ENCODE data around the gene PREB. TPM values are rescaled to one million over a fixed set of nuclear protein-coding genes. Genes with fewer than 3 reads are reported as not detected.

The PREB gene
- total RNA-seq, 2 donors from 2014 or later, result 50.5 to 53.5 TPM

- Histone ChIP-seq H3K4me1 (ENCODE audit: control insufficient read depth, insufficient read depth, low read length) (no peaks in the 10 kb centered on the region), H3K9me3 (ENCODE audit: control insufficient read depth, low read length) (no peaks in the 10 kb centered on the region), H3K27me3 (ENCODE audit: control insufficient read depth, insufficient read depth, low read length, poor library complexity, severe bottlenecking) (peaks cover 9% of the 10 kb centered on the region), H3K4me3 (ENCODE audit: low read length) (no peak overlapping the region), H3K9ac (ENCODE audit: extremely low read depth, low read length, poor library complexity, severe bottlenecking) (no peak overlapping the region), H3K27ac (ENCODE audit: low read depth, low read length) (no peak overlapping the region), H3K36me3 (ENCODE audit: control insufficient read depth, insufficient read depth, low read length) (peaks cover 30% of the 10 kb centered on the region)
- no peak overlapping the region for H3K4me3 Mint-ChIP-seq
- H3K9me3 Mint-ChIP-seq, result no peaks in the 10 kb centered on the region
- WGBS, 2 experiments (ENCODE audit: insufficient coverage in 1 of 2, insufficient read length in 1 of 2), result 92 to 94% methylated on average over 8 to 11 of the region's 11 CpGs
- H3K36me3 Mint-ChIP-seq (ENCODE audit: low read depth), result peaks cover 27% of the 10 kb centered on the region
- H3K4me1 Mint-ChIP-seq, result peaks cover 10% of the 10 kb centered on the region
- TF ChIP-seq CTCF (conservative IDR thresholded peaks at IDR 0.05), result no peak
- peak overlapping the region; percentile 28 for H3K27ac Mint-ChIP-seq
- H3K27me3 Mint-ChIP-seq (ENCODE audit: insufficient read depth), result peaks cover 17% of the 10 kb centered on the region
- DNase-seq, result no peak
These were observed 5.5 kb downstream of the PREB start for GRCh38 chr2:27128668-27129571.

- H3K9me3 ChIP-seq (ENCODE audit: control insufficient read depth, low read length), result no peaks in the 10 kb centered on the region
These were observed 6.4 kb downstream of the PREB start for GRCh38 chr2:27127883-27128667.

More at GRCh38 chr2:27127883-27128667, 6.4 kb downstream of the PREB start:
- 90 to 94% methylated on average over 8 to 9 of the region's 9 CpGs for WGBS, 2 experiments (ENCODE audit: insufficient coverage in 1 of 2, insufficient read length in 1 of 2)
- no peaks in the 10 kb centered on the region for H3K9me3 Mint-ChIP-seq
- peaks cover 6% of the 10 kb centered on the region for H3K4me1 Mint-ChIP-seq
- Histone ChIP-seq H3K4me3 (ENCODE audit: low read length) (no peak overlapping the region), H3K36me3 (ENCODE audit: control insufficient read depth, insufficient read depth, low read length) (peaks cover 30% of the 10 kb centered on the region), H3K27ac (ENCODE audit: low read depth, low read length) (no peak overlapping the region), H3K4me1 (ENCODE audit: control insufficient read depth, insufficient read depth, low read length) (no peaks in the 10 kb centered on the region), H3K9ac (ENCODE audit: extremely low read depth, low read length, poor library complexity, severe bottlenecking) (no peak overlapping the region), H3K27me3 (ENCODE audit: control insufficient read depth, insufficient read depth, low read length, poor library complexity, severe bottlenecking) (peaks cover 17% of the 10 kb centered on the region)
- H3K36me3 Mint-ChIP-seq (ENCODE audit: low read depth), result peaks cover 24% of the 10 kb centered on the region
- DNase-seq, result no peak
- H3K4me3 Mint-ChIP-seq, result no peak overlapping the region
- no peak for TF ChIP-seq CTCF (conservative IDR thresholded peaks at IDR 0.05)
- peaks cover 23% of the 10 kb centered on the region for H3K27me3 Mint-ChIP-seq (ENCODE audit: insufficient read depth)
- H3K27ac Mint-ChIP-seq, result no peak overlapping the region
